Measurements from ENCODE around the gene CCSER1. TPM values are rescaled to one million over a fixed set of nuclear protein-coding genes. Genes with fewer than 3 reads are reported as not detected.
"Not testable (repeated sequence)": the region's sequence is repeated elsewhere in the genome, so short reads cannot be mapped to it uniquely, and the experiment has no call there.

Gene CCSER1
- total RNA-seq, 1 donor from 2014 or later: 20.1 TPM

DNA sequence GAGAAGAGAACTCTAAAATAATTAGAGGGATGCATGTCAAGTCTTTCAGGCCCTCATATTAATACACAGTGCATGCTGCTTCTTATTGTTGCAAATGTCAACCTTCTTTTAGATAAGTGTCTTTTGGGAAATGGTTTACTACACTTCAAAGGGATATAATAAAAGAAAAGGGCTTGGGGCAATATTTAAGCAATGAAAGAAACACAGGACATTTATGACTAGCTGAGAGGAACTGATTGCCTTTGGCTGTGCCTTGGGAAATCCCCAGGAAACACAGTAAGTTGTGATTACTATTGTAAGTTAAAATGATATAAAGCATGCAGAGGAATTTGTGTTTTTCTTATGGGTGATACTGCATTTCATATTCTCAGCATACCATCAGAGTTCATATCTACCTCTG lies 1140.3 kb downstream of the CCSER1 start:
- TF ChIP-seq, protein P1, sequence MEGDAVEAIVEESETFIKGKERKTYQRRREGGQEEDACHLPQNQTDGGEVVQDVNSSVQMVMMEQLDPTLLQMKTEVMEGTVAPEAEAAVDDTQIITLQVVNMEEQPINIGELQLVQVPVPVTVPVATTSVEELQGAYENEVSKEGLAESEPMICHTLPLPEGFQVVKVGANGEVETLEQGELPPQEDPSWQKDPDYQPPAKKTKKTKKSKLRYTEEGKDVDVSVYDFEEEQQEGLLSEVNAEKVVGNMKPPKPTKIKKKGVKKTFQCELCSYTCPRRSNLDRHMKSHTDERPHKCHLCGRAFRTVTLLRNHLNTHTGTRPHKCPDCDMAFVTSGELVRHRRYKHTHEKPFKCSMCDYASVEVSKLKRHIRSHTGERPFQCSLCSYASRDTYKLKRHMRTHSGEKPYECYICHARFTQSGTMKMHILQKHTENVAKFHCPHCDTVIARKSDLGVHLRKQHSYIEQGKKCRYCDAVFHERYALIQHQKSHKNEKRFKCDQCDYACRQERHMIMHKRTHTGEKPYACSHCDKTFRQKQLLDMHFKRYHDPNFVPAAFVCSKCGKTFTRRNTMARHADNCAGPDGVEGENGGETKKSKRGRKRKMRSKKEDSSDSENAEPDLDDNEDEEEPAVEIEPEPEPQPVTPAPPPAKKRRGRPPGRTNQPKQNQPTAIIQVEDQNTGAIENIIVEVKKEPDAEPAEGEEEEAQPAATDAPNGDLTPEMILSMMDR (IDR thresholded peaks at IDR 0.05): no peak
- ChIA-PET POLR2A (no interaction called here), CTCF (no interaction called here)
- no peaks in the 10 kb centered on the region for H3K36me3 Mint-ChIP-seq (ENCODE audit: low read depth)
- H3K4me3 Mint-ChIP-seq: no peak overlapping the region
- no peak overlapping the region for H3K27ac Mint-ChIP-seq
- DNase-seq (no peak), ATAC-seq (ENCODE audit: low read depth) (no peak)
- intact Hi-C loops (cut with micrococcal nuclease): no loop called here
- H3K4me1 Mint-ChIP-seq: no peaks in the 10 kb centered on the region
- H3K27me3 Mint-ChIP-seq: no peaks in the 10 kb centered on the region
- H3K9me3 Mint-ChIP-seq: peaks cover 11% of the 10 kb centered on the region

DNA sequence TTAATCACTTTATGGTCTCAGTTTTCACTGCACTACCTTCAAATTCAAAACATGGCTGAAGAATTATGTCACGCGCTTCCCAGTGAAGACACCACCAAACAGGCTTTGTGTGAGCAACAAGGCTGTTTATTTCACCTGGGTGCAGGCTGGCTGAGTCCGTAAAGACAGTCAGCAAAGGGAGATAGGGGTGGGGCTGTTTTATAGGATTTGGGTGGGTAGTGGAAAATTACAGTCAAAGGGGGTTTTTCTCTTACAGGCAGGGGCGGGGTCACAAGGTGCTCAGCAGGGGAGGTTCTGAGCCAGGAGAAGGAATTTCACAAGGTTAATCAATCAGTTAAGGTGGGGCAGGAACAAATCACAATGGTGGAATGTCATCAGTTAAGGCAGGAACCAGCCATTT lies 1141.3 kb downstream of the CCSER1 start:
- peaks cover 15% of the 10 kb centered on the region for H3K9me3 Mint-ChIP-seq
- ATAC-seq (ENCODE audit: low read depth); H3K27ac Mint-ChIP-seq; DNase-seq; H3K27me3 Mint-ChIP-seq; CTCF ChIA-PET; H3K4me1 Mint-ChIP-seq; H3K4me3 Mint-ChIP-seq; H3K36me3 Mint-ChIP-seq (ENCODE audit: low read depth); intact Hi-C loops (cut with micrococcal nuclease); POLR2A ChIA-PET: not testable (repeated sequence)

DNA sequence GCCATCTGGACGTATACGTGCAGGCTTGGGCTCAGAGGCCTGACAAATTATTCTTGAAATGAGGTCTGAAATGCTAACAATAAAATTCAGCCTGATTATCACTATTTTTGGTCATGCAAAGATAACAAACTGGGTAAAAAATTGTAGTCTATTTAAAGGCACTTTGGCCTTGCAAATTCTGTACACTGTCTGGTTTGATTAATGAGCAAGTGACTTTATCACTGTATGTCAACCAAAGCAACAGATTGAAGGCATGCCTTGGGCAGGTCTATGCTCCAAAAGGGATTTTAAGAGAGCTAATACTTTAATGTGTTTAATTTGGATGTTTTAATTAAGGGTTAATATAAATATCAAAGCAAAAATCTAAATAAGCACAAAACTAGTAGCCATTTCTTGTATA lies 1141.7 kb downstream of the CCSER1 start:
- ATAC-seq (ENCODE audit: low read depth): no peak
- CTCF ChIA-PET: no interaction called here
- Mint-ChIP-seq H3K27me3 (no peaks in the 10 kb centered on the region), H3K27ac (no peak overlapping the region), H3K36me3 (ENCODE audit: low read depth) (no peaks in the 10 kb centered on the region), H3K4me3 (no peak overlapping the region), H3K9me3 (peaks cover 18% of the 10 kb centered on the region), H3K4me1 (no peaks in the 10 kb centered on the region)
- intact Hi-C loops (cut with micrococcal nuclease): no loop called here
- TF ChIP-seq, protein P1 (IDR thresholded peaks at IDR 0.05): no peak
- no peak for DNase-seq
- POLR2A ChIA-PET: no interaction called here

DNA sequence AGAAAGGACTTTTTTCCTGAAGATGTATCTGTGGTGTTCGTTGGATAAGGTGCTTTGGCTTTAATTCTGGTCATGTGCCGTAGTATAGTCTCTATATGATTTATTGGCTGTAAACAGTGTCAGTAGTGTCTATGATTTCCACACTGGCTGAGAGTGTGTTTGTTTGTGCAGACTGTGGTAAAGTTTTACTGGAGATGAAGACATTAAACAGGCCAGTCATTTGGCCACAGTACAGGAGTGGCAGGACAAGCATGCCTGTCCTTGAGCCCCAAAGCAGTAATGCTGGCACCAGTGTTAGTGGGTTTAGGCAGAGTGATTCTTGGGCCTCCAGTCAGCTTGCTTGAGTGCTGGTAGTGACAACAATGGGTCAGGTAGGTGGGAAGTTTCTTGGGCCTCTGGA lies 1152.7 kb downstream of the CCSER1 start:
- CTCF ChIA-PET: no interaction called here
- no peak overlapping the region for H3K27ac Mint-ChIP-seq
- no peaks in the 10 kb centered on the region for H3K4me1 Mint-ChIP-seq
- POLR2A ChIA-PET: no interaction called here
- H3K36me3 Mint-ChIP-seq (ENCODE audit: low read depth): no peaks in the 10 kb centered on the region
- H3K4me3 Mint-ChIP-seq: no peak overlapping the region
- TF ChIP-seq, protein P1 (IDR thresholded peaks at IDR 0.05): no peak
- no peak for ATAC-seq (ENCODE audit: low read depth)
- intact Hi-C loops (cut with micrococcal nuclease): no loop called here
- no peak for DNase-seq
- no peaks in the 10 kb centered on the region for H3K27me3 Mint-ChIP-seq
- peaks cover 20% of the 10 kb centered on the region for H3K9me3 Mint-ChIP-seq

DNA sequence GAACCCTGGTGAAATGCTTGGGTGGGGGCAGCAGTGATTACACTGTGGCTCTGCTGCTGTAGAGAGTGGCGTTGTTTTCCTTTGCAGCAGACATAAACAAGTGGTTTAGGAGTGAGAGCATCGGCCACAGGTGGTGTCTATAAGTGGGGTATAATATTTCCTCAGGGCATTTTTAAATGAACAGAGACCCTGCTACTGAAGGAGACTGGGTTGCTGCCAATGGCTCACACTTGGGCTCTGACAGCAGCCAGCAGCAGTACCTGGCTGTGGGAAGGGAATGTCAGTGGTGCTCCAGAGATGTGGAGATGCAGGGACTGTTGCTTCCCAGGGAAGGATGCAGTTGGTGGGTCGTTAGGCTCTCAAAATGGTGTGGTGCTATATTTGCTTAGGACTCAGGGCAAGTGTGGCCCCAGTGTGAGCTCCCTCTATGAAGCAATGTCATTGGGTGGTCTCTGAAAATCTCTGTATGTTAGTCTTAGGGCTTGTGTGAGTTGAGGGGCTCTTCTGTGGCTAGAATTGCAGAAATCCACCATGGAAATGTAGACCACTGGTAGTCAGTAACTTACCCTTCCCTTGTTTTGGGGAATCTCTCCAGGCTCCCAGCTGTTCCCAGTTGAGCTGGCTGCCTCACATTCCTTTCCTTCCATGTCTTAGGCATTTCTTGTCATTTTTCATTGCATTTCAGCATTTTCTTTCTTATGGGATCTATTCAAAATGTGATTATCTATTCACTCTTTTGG lies 1153.5 kb downstream of the CCSER1 start:
- Mint-ChIP-seq H3K27me3 (no peaks in the 10 kb centered on the region), H3K9me3 (peaks cover 14% of the 10 kb centered on the region), H3K36me3 (ENCODE audit: low read depth) (no peaks in the 10 kb centered on the region), H3K4me3 (no peak overlapping the region), H3K4me1 (no peaks in the 10 kb centered on the region), H3K27ac (no peak overlapping the region)
- intact Hi-C loops (cut with micrococcal nuclease): no loop called here
- DNase-seq (no peak), ATAC-seq (ENCODE audit: low read depth) (no peak)
- ChIA-PET POLR2A (no interaction called here), CTCF (no interaction called here)
- TF ChIP-seq, protein P1 (IDR thresholded peaks at IDR 0.05): no peak

DNA sequence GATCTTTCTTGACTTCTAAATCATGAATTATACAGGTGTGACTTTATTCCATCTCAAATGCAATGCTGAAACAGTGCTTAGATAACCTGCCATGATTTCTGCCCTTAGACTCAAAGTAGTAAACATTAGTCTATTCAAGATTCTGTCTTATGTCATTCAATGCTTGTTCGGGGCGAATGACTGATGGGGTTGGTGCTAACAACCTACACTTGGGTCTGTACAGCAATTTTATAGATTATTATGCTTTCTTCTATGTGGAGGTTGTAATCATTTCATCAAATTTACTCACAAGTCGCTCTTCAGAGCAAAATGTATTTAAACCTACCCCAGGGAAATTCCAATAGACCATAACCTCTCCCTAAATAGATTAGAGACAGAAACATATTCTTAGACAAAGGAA lies 1155.0 kb downstream of the CCSER1 start:
- Mint-ChIP-seq H3K27me3 (no peaks in the 10 kb centered on the region), H3K27ac (no peak overlapping the region), H3K4me1 (no peaks in the 10 kb centered on the region), H3K36me3 (ENCODE audit: low read depth) (no peaks in the 10 kb centered on the region), H3K4me3 (no peak overlapping the region), H3K9me3 (peaks cover 11% of the 10 kb centered on the region)
- ChIA-PET POLR2A (no interaction called here), CTCF (no interaction called here)
- TF ChIP-seq, protein P1 (IDR thresholded peaks at IDR 0.05): no peak
- DNase-seq: no peak
- ATAC-seq (ENCODE audit: low read depth): no peak
- intact Hi-C loops (cut with micrococcal nuclease): no loop called here
